Activated CD4-positive, alpha-beta memory T cell treated with anti-CD3 and anti-CD28 coated beads, Interleukin-2, amount 10 ng/mL, durations not matched to agents 7 days and 5 days (primary cell): ENCODE measurements around the gene RPL29. TPM values are rescaled to one million over a fixed set of nuclear protein-coding genes. Genes with fewer than 3 reads are reported as not detected.
A peak's percentile ranks its signal among the peaks of the same experiment; 100 is the strongest.

Experiments used
- CTCF ChIA-PET: fragments of 350-600 bp; sonication (Branson Sonifier 250); formaldehyde crosslinking; loops from one replicate; lab custom pipeline; 2021; ENCODE audit warnings: antibody characterized with exemption, inconsistent platforms; lab: Charles Lee
- POLR2A ChIA-PET: fragments of 350-600 bp; sonication (Branson Sonifier 250); formaldehyde crosslinking; loops from one replicate; lab custom pipeline; 2021; ENCODE audit warnings: antibody characterized with exemption; lab: Charles Lee
- DNase-seq: peaks from one replicate; pipeline ENCODE4 v3.0.0-alpha.2; 2020
- H3K27ac Mint-ChIP-seq: one replicate; pipeline ENCODE4 v1.8.0; 2021; ENCODE audit warnings: mild to moderate bottlenecking, mixed read lengths
- H3K27me3 Mint-ChIP-seq: one replicate; pipeline ENCODE4 v1.8.0; 2021; ENCODE audit warnings: mixed read lengths
- H3K36me3 Mint-ChIP-seq: one replicate; pipeline ENCODE4 v1.8.0; 2021; ENCODE audit warnings: low read depth, mixed read lengths
- H3K4me1 Mint-ChIP-seq: one replicate; pipeline ENCODE4 v1.8.0; 2021; ENCODE audit warnings: mixed read lengths
- H3K4me3 Mint-ChIP-seq: one replicate; pipeline ENCODE4 v1.8.0; 2021; ENCODE audit warnings: mild to moderate bottlenecking, mixed read lengths
- H3K9me3 Mint-ChIP-seq: one replicate; pipeline ENCODE4 v1.8.0; 2021; ENCODE audit warnings: mixed read lengths
- total RNA-seq, 2 experiments: library from RNA; stranded (reverse); gene quantifications; one replicate each; pipeline ENCODE4 v1.2.3, GENCODE V29; 2021

RPL29 gene
- total RNA-seq, 2 experiments from 2014 or later, result 1,042 to 1,047 TPM

DNA sequence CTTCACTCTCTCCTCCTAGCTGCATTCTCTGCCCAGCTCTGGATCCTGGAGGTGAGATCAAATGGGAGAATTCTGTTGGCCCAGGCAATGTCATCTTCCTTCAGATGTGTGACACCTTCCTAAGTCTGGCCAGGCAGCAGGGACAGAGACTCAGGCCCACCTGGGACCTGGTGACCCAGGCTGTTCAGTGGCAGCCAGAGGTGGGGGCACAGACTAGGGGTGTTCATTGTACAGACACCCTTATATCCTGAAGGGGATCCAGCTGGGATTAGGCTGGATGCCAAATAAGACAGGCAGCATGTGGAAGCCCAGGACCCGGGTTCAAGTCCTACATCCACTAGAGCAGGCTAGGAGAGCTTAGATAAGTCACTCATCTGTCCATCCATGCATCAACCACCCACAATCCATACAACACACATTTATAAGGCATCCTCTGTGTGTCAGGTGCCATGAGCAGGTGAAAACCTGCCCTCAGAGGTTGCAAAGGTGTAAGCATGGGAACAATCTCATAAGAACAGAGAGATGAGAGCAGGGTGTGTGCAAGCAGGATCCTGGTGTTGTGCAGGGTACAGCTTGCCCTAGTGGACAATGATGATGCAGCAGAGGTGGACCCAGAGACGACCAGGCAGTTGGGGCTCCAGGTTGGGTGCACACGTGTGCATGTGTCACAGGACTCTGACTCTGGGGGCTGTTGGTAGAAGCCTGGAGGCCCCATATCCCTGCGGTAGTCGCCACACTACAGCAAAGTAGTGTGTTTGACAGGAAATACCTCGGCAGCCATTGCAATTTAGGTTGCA lies 18.3 kb upstream of the RPL29 start:
- Mint-ChIP-seq H3K9me3 (no peaks in the 10 kb centered on the region), H3K4me3 (no peak overlapping the region), H3K27ac (no peak overlapping the region), H3K27me3 (no peaks in the 10 kb centered on the region), H3K4me1 (no peaks in the 10 kb centered on the region), H3K36me3 (no peaks in the 10 kb centered on the region)
- DNase-seq, result no peak
- CTCF ChIA-PET, result interaction anchor here (1.6 to 2.9 kb wide), 2 partner anchors 13 to 18 kb away, joined by 7 to 9 read pairs; partner anchors contain the start of gene RPL29
- POLR2A ChIA-PET, result interaction anchor here (1.8 to 2.5 kb wide), 2 partner anchors 18 to 39 kb away, joined by 5 to 9 read pairs; partner anchors contain the start of gene RPL29

GRCh38 chr3:52012699-52013098 lies 17.0 kb upstream of the RPL29 start:
- no peak overlapping the region for H3K27ac Mint-ChIP-seq
- ChIA-PET POLR2A (interaction anchor here (1.8 to 2.5 kb wide), 2 partner anchors 17 to 40 kb away, joined by 5 to 9 read pairs; partner anchors contain the start of gene RPL29), CTCF (interaction anchor here (1.0 to 2.9 kb wide), 3 partner anchors 12 to 24 kb away, joined by 3 to 9 read pairs (median 7); partner anchors contain the start of gene RPL29)

DNA sequence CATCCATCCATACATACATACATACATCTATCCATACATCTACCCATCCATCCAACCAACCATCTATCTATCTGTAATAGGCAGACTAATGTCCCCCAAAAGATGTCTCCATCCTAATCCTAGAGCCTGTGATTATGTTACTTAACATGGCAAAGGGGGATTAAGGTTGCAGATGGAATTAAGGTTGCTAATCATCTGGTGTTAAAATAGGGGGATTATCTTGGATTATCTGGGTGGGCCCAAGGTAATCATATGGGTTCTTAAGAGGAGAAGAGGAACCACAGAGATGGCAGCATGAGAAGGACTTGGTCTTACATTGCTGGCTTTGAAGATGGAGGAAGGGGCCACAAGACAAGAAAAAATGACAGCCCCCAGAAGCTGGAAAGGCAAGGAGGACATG lies 14.7 kb upstream of the RPL29 start:
- Mint-ChIP-seq H3K27me3 (no peaks in the 10 kb centered on the region), H3K36me3 (no peaks in the 10 kb centered on the region), H3K4me1 (peaks cover 8% of the 10 kb centered on the region), H3K9me3 (no peaks in the 10 kb centered on the region), H3K27ac (no peak overlapping the region), H3K4me3 (no peak overlapping the region)
- CTCF ChIA-PET, result interaction anchor here (1.5 kb wide), 1 partner anchor 10 kb away, joined by 4 read pairs; no protein-coding TSS in a partner anchor
- POLR2A ChIA-PET, result no interaction called here
- no peak for DNase-seq

More at GRCh38 chr3:52012699-52013098, 17.0 kb upstream of the RPL29 start:
- Mint-ChIP-seq H3K4me1 (no peaks in the 10 kb centered on the region), H3K27me3 (no peaks in the 10 kb centered on the region), H3K9me3 (no peaks in the 10 kb centered on the region), H3K4me3 (no peak overlapping the region), H3K36me3 (no peaks in the 10 kb centered on the region)
- no peak for DNase-seq

DNA sequence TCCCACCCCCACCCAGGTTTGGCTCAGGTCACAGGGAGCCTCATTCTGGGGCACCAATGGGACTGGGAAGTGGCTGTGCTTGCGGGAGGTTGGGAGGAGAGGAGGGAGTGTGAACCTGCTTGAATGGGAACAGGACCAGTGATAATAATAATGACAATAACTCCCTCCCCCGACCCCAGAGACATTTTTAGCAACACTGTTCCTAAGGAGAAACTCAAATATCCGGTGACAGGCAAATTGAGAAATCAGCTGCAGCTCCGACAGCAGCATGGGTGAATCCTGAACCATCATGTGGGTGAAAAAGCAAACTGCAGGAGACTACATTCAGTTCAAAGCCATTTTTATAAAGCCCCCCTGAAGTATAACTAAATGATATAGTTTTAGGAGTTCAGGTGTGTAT lies 11.6 kb upstream of the RPL29 start:
- H3K27ac Mint-ChIP-seq, result no peak overlapping the region
- peaks cover 10% of the 10 kb centered on the region for H3K4me1 Mint-ChIP-seq
- H3K9me3 Mint-ChIP-seq, result no peaks in the 10 kb centered on the region
- no peaks in the 10 kb centered on the region for H3K27me3 Mint-ChIP-seq
- ChIA-PET CTCF (interaction anchor here (0.6 kb wide), 1 partner anchor 116 kb away, joined by 3 read pairs; no protein-coding TSS in a partner anchor), POLR2A (no interaction called here)
- no peak for DNase-seq
- H3K4me3 Mint-ChIP-seq, result no peak overlapping the region
- H3K36me3 Mint-ChIP-seq, result no peaks in the 10 kb centered on the region

DNA sequence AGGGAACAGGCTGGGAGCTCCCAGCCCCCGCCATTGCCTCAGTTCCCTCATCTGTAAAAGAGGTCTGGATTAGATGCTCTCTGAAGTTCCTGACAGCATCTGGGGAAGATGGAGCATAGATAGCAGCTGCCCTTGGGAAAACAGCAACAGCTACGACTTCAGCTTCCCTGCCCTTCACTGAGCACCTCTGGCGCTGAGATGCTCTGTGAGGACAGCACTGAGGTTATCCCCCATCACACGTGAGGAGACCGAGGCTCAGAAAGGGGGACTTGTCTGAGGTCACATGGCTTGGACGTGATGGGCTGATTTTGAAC lies 11.1 kb upstream of the RPL29 start:
- Mint-ChIP-seq H3K4me1 (peaks cover 13% of the 10 kb centered on the region), H3K36me3 (no peaks in the 10 kb centered on the region), H3K27ac (no peak overlapping the region), H3K27me3 (no peaks in the 10 kb centered on the region), H3K4me3 (no peak overlapping the region), H3K9me3 (no peaks in the 10 kb centered on the region)
- DNase-seq, result no peak
- ChIA-PET CTCF (no interaction called here), POLR2A (no interaction called here)

- CTCF ChIA-PET, result interaction anchor here (1.1 kb wide), 1 partner anchor 139 kb away, joined by 3 read pairs; no protein-coding TSS in a partner anchor
- Mint-ChIP-seq H3K27ac (no peak overlapping the region), H3K36me3 (no peaks in the 10 kb centered on the region), H3K9me3 (no peaks in the 10 kb centered on the region), H3K27me3 (no peaks in the 10 kb centered on the region), H3K4me3 (no peak overlapping the region), H3K4me1 (peaks cover 16% of the 10 kb centered on the region)
- POLR2A ChIA-PET, result no interaction called here
- no peak for DNase-seq
These were observed 10.5 kb upstream of the RPL29 start for GRCh38 chr3:52006017-52006819.

- ChIA-PET POLR2A (no interaction called here), CTCF (interaction anchor here (1.1 kb wide), 1 partner anchor 139 kb away, joined by 3 read pairs; no protein-coding TSS in a partner anchor)
- H3K4me1 Mint-ChIP-seq, result peaks cover 16% of the 10 kb centered on the region
- no peaks in the 10 kb centered on the region for H3K27me3 Mint-ChIP-seq
- H3K4me3 Mint-ChIP-seq, result no peak overlapping the region
- no peaks in the 10 kb centered on the region for H3K36me3 Mint-ChIP-seq
- no peak overlapping the region for H3K27ac Mint-ChIP-seq
- no peaks in the 10 kb centered on the region for H3K9me3 Mint-ChIP-seq
- DNase-seq, result no peak
These were observed 9.9 kb upstream of the RPL29 start for GRCh38 chr3:52005571-52005986.

DNA sequence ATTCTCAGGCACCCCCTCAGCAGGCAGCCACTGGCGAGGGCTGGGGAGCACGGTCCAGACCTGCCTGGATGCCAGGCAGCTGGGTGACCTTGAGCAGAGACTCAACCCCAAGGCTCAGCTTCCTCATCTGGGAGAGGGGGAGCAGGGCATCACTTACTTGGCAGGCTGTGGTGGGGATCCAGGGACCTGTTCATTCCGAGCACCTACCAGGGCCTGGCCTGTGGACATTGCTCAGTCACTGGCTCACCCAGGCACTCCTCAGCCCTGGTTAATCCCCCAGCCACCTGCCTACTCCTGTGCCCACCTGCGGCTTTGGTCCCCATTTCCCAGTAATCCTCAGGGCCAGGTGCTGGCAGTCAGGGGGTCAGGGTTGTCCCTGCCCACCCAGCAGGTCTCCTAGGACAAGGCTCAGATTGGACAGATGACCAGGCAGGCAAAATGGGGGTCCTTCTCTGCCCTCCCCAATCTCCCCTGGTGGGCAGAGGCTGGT lies 9.3 kb upstream of the RPL29 start:
- Mint-ChIP-seq H3K27ac (no peak overlapping the region), H3K36me3 (no peaks in the 10 kb centered on the region), H3K27me3 (no peaks in the 10 kb centered on the region), H3K4me1 (peaks cover 16% of the 10 kb centered on the region), H3K9me3 (no peaks in the 10 kb centered on the region), H3K4me3 (no peak overlapping the region)
- ChIA-PET POLR2A (no interaction called here), CTCF (interaction anchor here (1.1 to 5.5 kb wide), 4 partner anchors 51 to 140 kb away, joined by 3 to 54 read pairs (median 15); partner anchors contain the start of gene DUSP7)
- no peak for DNase-seq

GRCh38 chr3:52004163-52004787 lies 8.6 kb upstream of the RPL29 start:
- Mint-ChIP-seq H3K4me1 (peaks cover 16% of the 10 kb centered on the region), H3K9me3 (no peaks in the 10 kb centered on the region), H3K27ac (no peak overlapping the region), H3K4me3 (no peak overlapping the region), H3K27me3 (no peaks in the 10 kb centered on the region), H3K36me3 (no peaks in the 10 kb centered on the region)
- CTCF ChIA-PET, result interaction anchor here (0.5 to 5.5 kb wide), 8 partner anchors 31 to 217 kb away, joined by 3 to 54 read pairs (median 4); partner anchors contain the start of gene DUSP7
- POLR2A ChIA-PET, result no interaction called here
- DNase-seq, result no peak

DNA sequence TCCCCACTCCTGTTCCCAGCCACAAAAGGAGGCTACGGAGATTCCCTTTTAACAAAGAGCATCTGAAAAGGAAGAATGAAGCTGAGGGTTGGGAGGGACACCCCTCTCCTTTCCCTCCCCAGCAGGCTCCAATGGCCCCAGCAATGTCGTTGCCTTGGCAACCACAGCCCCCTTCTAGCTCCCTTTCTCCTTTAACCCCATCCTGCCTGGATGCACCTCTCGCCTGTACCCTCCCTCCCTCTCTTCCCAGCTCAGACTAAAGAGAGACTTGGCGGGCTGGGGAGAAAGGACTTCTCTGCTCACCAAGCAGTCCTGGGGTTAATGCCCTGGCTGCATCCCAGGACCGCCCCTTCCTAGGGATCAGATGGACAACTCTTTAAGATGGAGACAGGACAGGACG lies 7.1 kb upstream of the RPL29 start:
- no peak overlapping the region for H3K27ac Mint-ChIP-seq
- no peaks in the 10 kb centered on the region for H3K36me3 Mint-ChIP-seq
- DNase-seq, result no peak
- peaks cover 16% of the 10 kb centered on the region for H3K4me1 Mint-ChIP-seq
- no peak overlapping the region for H3K4me3 Mint-ChIP-seq
- peaks cover 7% of the 10 kb centered on the region for H3K27me3 Mint-ChIP-seq
- no peaks in the 10 kb centered on the region for H3K9me3 Mint-ChIP-seq
- ChIA-PET CTCF (interaction anchor here (1.0 to 5.5 kb wide), 7 partner anchors 52 to 235 kb away, joined by 3 to 54 read pairs (median 11); partner anchors contain the start of genes DUSP7 and POC1A), POLR2A (interaction anchor here (1.2 to 2.3 kb wide), 2 partner anchors 9 to 120 kb away, joined by 3 to 7 read pairs; no protein-coding TSS in a partner anchor)

DNA sequence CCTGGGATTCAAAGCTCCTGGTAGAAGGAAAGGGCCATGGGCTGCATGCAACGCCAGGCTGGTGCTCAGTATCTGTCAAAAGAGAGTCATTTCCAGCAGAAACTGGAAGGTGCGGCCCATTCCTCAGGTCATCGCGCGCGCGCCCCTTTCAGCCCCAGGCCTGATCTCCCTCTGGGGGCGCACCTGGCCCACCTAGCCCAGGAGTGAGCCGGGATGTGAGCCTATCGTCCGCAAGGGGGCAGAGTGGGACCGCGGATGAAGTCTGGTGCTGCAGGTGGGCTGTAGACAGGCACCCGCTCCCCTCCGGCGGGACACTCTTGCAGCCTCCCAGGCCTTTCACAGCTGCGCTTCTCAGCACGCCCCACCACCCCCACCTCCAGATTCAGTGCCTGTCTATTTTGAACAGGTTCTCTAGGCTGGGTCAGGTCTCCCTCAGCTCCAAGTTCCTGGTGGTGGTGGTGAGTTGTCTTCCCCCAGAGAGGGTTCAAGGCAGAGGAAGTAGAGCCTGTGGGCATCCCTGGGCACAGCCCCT lies 5.8 kb upstream of the RPL29 start:
- ChIA-PET CTCF (interaction anchor here (0.5 to 5.5 kb wide), 23 partner anchors 9 to 428 kb away, joined by 3 to 54 read pairs (median 6); partner anchors contain the start of genes DUSP7, PARP3, POC1A and RRP9), POLR2A (interaction anchor here (0.6 to 2.3 kb wide), 7 partner anchors 24 to 338 kb away, joined by 3 to 7 read pairs (median 4); partner anchors contain the start of gene DUSP7)
- no peak overlapping the region for H3K4me3 Mint-ChIP-seq
- no peak overlapping the region for H3K27ac Mint-ChIP-seq
- no peaks in the 10 kb centered on the region for H3K36me3 Mint-ChIP-seq
- peak; percentile 87 for DNase-seq
- H3K4me1 Mint-ChIP-seq, result peaks cover 20% of the 10 kb centered on the region
- no peaks in the 10 kb centered on the region for H3K9me3 Mint-ChIP-seq
- H3K27me3 Mint-ChIP-seq, result peaks cover 10% of the 10 kb centered on the region

- peaks cover 10% of the 10 kb centered on the region for H3K27me3 Mint-ChIP-seq
- no peak overlapping the region for H3K27ac Mint-ChIP-seq
- peaks cover 18% of the 10 kb centered on the region for H3K4me1 Mint-ChIP-seq
- no peak overlapping the region for H3K4me3 Mint-ChIP-seq
- CTCF ChIA-PET, result interaction anchor here (2.4 to 5.5 kb wide), 3 partner anchors 13 to 122 kb away, joined by 9 to 54 read pairs (median 50); partner anchors contain the start of gene DUSP7
- H3K9me3 Mint-ChIP-seq, result no peaks in the 10 kb centered on the region
- no peak for DNase-seq
- POLR2A ChIA-PET, result no interaction called here
- H3K36me3 Mint-ChIP-seq, result peaks cover 11% of the 10 kb centered on the region
These were observed 4.2 kb upstream of the RPL29 start for GRCh38 chr3:51999846-52000245.
